HEK293 (cell line): ENCODE data around the gene PDIA3.

ENCODE experiments used
- CTCF ChIA-PET: fragments of 350-600 bp; formaldehyde crosslinking; extraction: SDS; loops from one replicate; lab custom pipeline; 2021; ENCODE audit warnings: antibody characterized with exemption; lab: Yijun Ruan, JAX
- POLR2A ChIA-PET: fragments of 300-600 bp; formaldehyde crosslinking; extraction: SDS; loops from one replicate; lab custom pipeline; 2020; ENCODE audit warnings: antibody characterized with exemption, inconsistent platforms; lab: Yijun Ruan, JAX
- H3K27ac ChIP-seq: fragments of 200-500 bp; sonication (Bioruptor generic); 2 replicates; pipeline ENCODE4 v1.5.1; 2014; ENCODE audit warnings: low read depth, low read length, control low read depth, inconsistent platforms; ENCODE audit errors: extremely low read depth
- H3K36me3 ChIP-seq, 2 experiments: fragments of 200-500 bp in 1 of 2; sonication (Bioruptor generic) in 1 of 2; 1 replicate in 1 of 2; 2 replicates in 1 of 2; pipeline ENCODE4 v1.5.1; 2014 to 2017; ENCODE audit warnings: inconsistent platforms in 2 of 2, low read length in 2 of 2; ENCODE audit not compliant: control insufficient read depth in 2 of 2, insufficient read depth in 1 of 2
- H3K4me1 ChIP-seq: fragments of 200-500 bp; sonication (Bioruptor generic); 2 replicates; pipeline ENCODE4 v1.5.1; 2014; ENCODE audit warnings: mild to moderate bottlenecking, low read length, inconsistent platforms; ENCODE audit not compliant: control insufficient read depth, insufficient read depth
- H3K4me3 ChIP-seq: 2 replicates; pipeline ENCODE4 v1.5.1; 2011; ENCODE audit warnings: low read depth, mild to moderate bottlenecking, control low read depth, low read length, moderate library complexity
- H3K9me3 ChIP-seq: fragments of 200-500 bp; sonication (Bioruptor generic); 2 replicates; pipeline ENCODE4 v1.5.1; 2014; ENCODE audit warnings: low read depth, low read length, inconsistent platforms; ENCODE audit not compliant: control insufficient read depth, insufficient read depth
- BCL11B ChIP-seq: fragments of 450-650 bp; formaldehyde crosslinking; IDR thresholded peaks from 2 replicates; pipeline ENCODE4 v1.5.1; 2016; ENCODE audit warnings: low read depth, missing biosample characterization, missing genetic modification characterization
- FEZF1 ChIP-seq: fragments of 450-650 bp; formaldehyde crosslinking; IDR thresholded peaks from 2 replicates; pipeline ENCODE4 v1.5.1; 2016; ENCODE audit warnings: missing biosample characterization, missing genetic modification characterization
- GLI2 ChIP-seq: fragments of 450-650 bp; formaldehyde crosslinking; IDR thresholded peaks from 2 replicates; pipeline ENCODE4; 2017; ENCODE audit warnings: missing biosample characterization, missing genetic modification characterization, low read depth, borderline replicate concordance
- KLF1 ChIP-seq: fragments of 450-650 bp; formaldehyde crosslinking; IDR thresholded peaks from 2 replicates; pipeline ENCODE4 v1.5.1; 2016; ENCODE audit warnings: missing biosample characterization, missing genetic modification characterization
- REST ChIP-seq: fragments of 450-650 bp; formaldehyde crosslinking; IDR thresholded peaks from 2 replicates; pipeline ENCODE4 v1.5.1; 2016; ENCODE audit warnings: missing biosample characterization, missing genetic modification characterization
- SP2 ChIP-seq: fragments of 450-650 bp; formaldehyde crosslinking; IDR thresholded peaks from 2 replicates; pipeline ENCODE4 v1.5.1; 2016; ENCODE audit warnings: missing biosample characterization, missing genetic modification characterization
- SP7 ChIP-seq: fragments of 450-650 bp; formaldehyde crosslinking; IDR thresholded peaks from 2 replicates; pipeline ENCODE4 v1.5.1; 2016; ENCODE audit warnings: missing biosample characterization, missing genetic modification characterization
- ZFP41 ChIP-seq: fragments of 450-650 bp; formaldehyde crosslinking; IDR thresholded peaks from 2 replicates; pipeline ENCODE4 v1.5.1; 2016; ENCODE audit warnings: missing biosample characterization, missing genetic modification characterization, borderline replicate concordance
- ZNF157 ChIP-seq: fragments of 450-650 bp; formaldehyde crosslinking; IDR thresholded peaks from 2 replicates; pipeline ENCODE4 v1.5.1; 2016; ENCODE audit warnings: missing biosample characterization, missing genetic modification characterization
- ZNF169 ChIP-seq: fragments of 450-650 bp; formaldehyde crosslinking; IDR thresholded peaks from 2 replicates; pipeline ENCODE4 v1.5.1; 2016; ENCODE audit warnings: missing biosample characterization, missing genetic modification characterization
- ZNF292 ChIP-seq: fragments of 450-650 bp; formaldehyde crosslinking; IDR thresholded peaks from 2 replicates; pipeline ENCODE4 v1.5.1; 2016; ENCODE audit warnings: low read depth, missing biosample characterization, missing genetic modification characterization, borderline replicate concordance
- ZNF302 ChIP-seq: fragments of 450-650 bp; formaldehyde crosslinking; IDR thresholded peaks from 2 replicates; pipeline ENCODE4 v1.5.1; 2016; ENCODE audit warnings: missing biosample characterization, missing genetic modification characterization, low read depth
- ZNF335 ChIP-seq: fragments of 450-650 bp; formaldehyde crosslinking; conservative IDR thresholded peaks from 2 replicates; pipeline ENCODE4 v1.5.1; 2016; ENCODE audit warnings: missing biosample characterization, missing genetic modification characterization
- ZNF521 ChIP-seq: fragments of 450-650 bp; formaldehyde crosslinking; IDR thresholded peaks from 2 replicates; pipeline ENCODE4 v1.5.1; 2017; ENCODE audit warnings: missing biosample characterization, mild to moderate bottlenecking, missing genetic modification characterization
- ZNF555 ChIP-seq: fragments of 450-650 bp; formaldehyde crosslinking; conservative IDR thresholded peaks from 2 replicates; pipeline ENCODE4 v1.5.1; 2017; ENCODE audit warnings: missing biosample characterization, mild to moderate bottlenecking, missing genetic modification characterization, inconsistent platforms
- ZNF571 ChIP-seq: fragments of 450-650 bp; formaldehyde crosslinking; IDR thresholded peaks from 2 replicates; pipeline ENCODE4 v1.5.0; 2017; ENCODE audit warnings: missing biosample characterization, missing genetic modification characterization
- ZNF580 ChIP-seq: fragments of 450-650 bp; formaldehyde crosslinking; IDR thresholded peaks from 2 replicates; pipeline ENCODE4 v1.5.1; 2016; ENCODE audit warnings: missing biosample characterization, missing genetic modification characterization
- ZNF654 ChIP-seq: fragments of 450-650 bp; formaldehyde crosslinking; IDR thresholded peaks from 2 replicates; pipeline ENCODE4 v1.5.1; 2016; ENCODE audit warnings: low read depth, missing biosample characterization, missing genetic modification characterization
- ZNF837 ChIP-seq: fragments of 450-650 bp; formaldehyde crosslinking; IDR thresholded peaks from 2 replicates; pipeline ENCODE4 v1.5.1; 2016; ENCODE audit warnings: missing biosample characterization, missing genetic modification characterization
- ZSCAN30 ChIP-seq: fragments of 450-650 bp; IDR thresholded peaks from 2 replicates; pipeline ENCODE4 v1.5.1; 2018; ENCODE audit warnings: missing biosample characterization, mild to moderate bottlenecking, missing genetic modification characterization, moderate library complexity

Gene PDIA3

GRCh38 chr15:43793647-43794046 is 47.4 kb downstream of the PDIA3 start:
- CTCF ChIA-PET = interaction anchor here (1.0 kb wide), 1 partner anchor 17 kb away, joined by 4 read pairs; the partner anchor contains the start of gene ELL3
- Histone ChIP-seq H3K4me1 (0 out of 2 replicates have a peak, but pooled peaks cover 3% of the 10 kb centered on the region), H3K4me3 (no peak overlapping the region), H3K36me3 (peaks cover 0 to 46% of the 10 kb centered on the region in 2 experiments; a peak in 1 of 3 replicates), H3K9me3 (no peaks in the 10 kb centered on the region), H3K27ac (no peak overlapping the region)
- TF ChIP-seq ZFP41 (tag by site-specific recombination) = no peak
- TF ChIP-seq SP7 (tag by site-specific recombination) = no peak
- no peak for TF ChIP-seq ZNF837 (tag by site-specific recombination)
- no peak for TF ChIP-seq ZNF302 (tag by site-specific recombination)
- TF ChIP-seq BCL11B (tag by site-specific recombination) = no peak
- TF ChIP-seq ZNF580 (tag by site-specific recombination) = no peak
- no peak for TF ChIP-seq FEZF1 (tag by site-specific recombination)
- TF ChIP-seq ZSCAN30 (tag by site-specific recombination) = no peak
- no peak for TF ChIP-seq GLI2 (tag by site-specific recombination)
- no peak for TF ChIP-seq ZNF169 (tag by site-specific recombination)
- no peak for TF ChIP-seq ZNF555 (tag by site-specific recombination)
- no peak for TF ChIP-seq ZNF292 (tag by site-specific recombination)
- no peak for TF ChIP-seq ZNF157 (tag by site-specific recombination)
- TF ChIP-seq SP2 (tag by site-specific recombination) = no peak
- TF ChIP-seq ZNF521 (tag by site-specific recombination) = no peak
- no peak for TF ChIP-seq KLF1 (tag by site-specific recombination)
- POLR2A ChIA-PET = no interaction called here

- TF ChIP-seq ZNF654 (tag by site-specific recombination) (no peak), SP7 (tag by site-specific recombination) (no peak), REST (tag by site-specific recombination) (peak; percentile 55; the same call in 1 of the 2 replicates), ZNF335 (tag by site-specific recombination) (no peak), ZNF571 (tag by site-specific recombination) (no peak)
- Histone ChIP-seq H3K27ac (no peak overlapping the region), H3K9me3 (no peaks in the 10 kb centered on the region), H3K36me3 (peaks cover 0 to 54% of the 10 kb centered on the region in 2 experiments; a peak in 1 of 3 replicates), H3K4me1 (0 out of 2 replicates have a peak, but pooled peaks cover 3% of the 10 kb centered on the region), H3K4me3 (no peak overlapping the region)
- POLR2A ChIA-PET = interaction anchor here (0.5 kb wide), 1 partner anchor 284 kb away, joined by 4 read pairs; no protein-coding TSS in a partner anchor
- CTCF ChIA-PET = interaction anchor here (0.6 to 2.6 kb wide), 2 partner anchors 12 to 18 kb away, joined by 5 to 6 read pairs; partner anchors contain the start of gene ELL3
These were observed 48.2 kb downstream of the PDIA3 start for GRCh38 chr15:43794269-43795037.
